Neural progenitor cell (in vitro differentiated cells): ENCODE results near the gene ASB2. TPM values are rescaled to one million over a fixed set of nuclear protein-coding genes. Genes with fewer than 3 reads are reported as not detected.

ENCODE experiments used
- DNase-seq: peaks from one replicate; pipeline ENCODE4 v3.0.0-alpha.2; 2016; ENCODE audit warnings: low spot score
- H2AFZ ChIP-seq: fragments of 200-600 bp; sonication (generic); replicated peaks from 2 replicates; pipeline ENCODE4 v1.6.1; 2016; ENCODE audit warnings: antibody characterized with exemption
- H3F3A ChIP-seq: fragments of 200-600 bp; sonication (generic); 2 replicates; pipeline ENCODE4 v1.6.1; 2016; ENCODE audit warnings: antibody characterized with exemption, low read depth
- H3K27ac ChIP-seq: fragments of 200-600 bp; sonication (generic); 2 replicates; pipeline ENCODE4 v1.5.1; 2016; ENCODE audit warnings: mild to moderate bottlenecking
- H3K27me3 ChIP-seq: fragments of 200-600 bp; sonication (generic); 2 replicates; pipeline ENCODE4 v1.6.1; 2016; ENCODE audit warnings: mild to moderate bottlenecking, moderate library complexity
- H3K36me3 ChIP-seq: fragments of 200-600 bp; sonication (generic); 2 replicates; pipeline ENCODE4 v1.5.1; 2016
- H3K4me1 ChIP-seq: fragments of 200-600 bp; sonication (generic); 2 replicates; pipeline ENCODE4 v1.6.1; 2016; ENCODE audit warnings: mixed run types
- H3K4me2 ChIP-seq: fragments of 200-600 bp; sonication (generic); 2 replicates; pipeline ENCODE4 v1.6.1; 2016
- H3K4me3 ChIP-seq: fragments of 200-600 bp; sonication (generic); 2 replicates; pipeline ENCODE4 v1.5.1; 2016
- H3K79me2 ChIP-seq: fragments of 200-600 bp; sonication (generic); 2 replicates; pipeline ENCODE4 v1.6.1; 2016; ENCODE audit warnings: low read depth
- H3K9ac ChIP-seq: fragments of 200-600 bp; sonication (generic); 2 replicates; pipeline ENCODE4 v1.6.1; 2016
- H3K9me3 ChIP-seq: fragments of 200-600 bp; sonication (generic); 2 replicates; pipeline ENCODE4 v1.5.1; 2016; ENCODE audit warnings: low read depth
- H4K20me1 ChIP-seq: fragments of 200-600 bp; sonication (generic); 2 replicates; pipeline ENCODE4 v1.6.1; 2016; ENCODE audit warnings: low read depth
- H3K27ac Mint-ChIP-seq: 3 replicates; pipeline ENCODE4 v1.8.0; 2021; ENCODE audit warnings: mixed read lengths
- H3K27me3 Mint-ChIP-seq: 2 replicates; pipeline ENCODE4 v1.8.0; 2022; ENCODE audit warnings: low read depth, mild to moderate bottlenecking, inconsistent platforms, moderate library complexity, mixed read lengths; ENCODE audit not compliant: insufficient read depth
- H3K36me3 Mint-ChIP-seq: 3 replicates; pipeline ENCODE4 v1.8.0; 2021; ENCODE audit warnings: mixed read lengths
- H3K4me1 Mint-ChIP-seq: 3 replicates; pipeline ENCODE4 v1.8.0; 2021; ENCODE audit warnings: mixed read lengths
- H3K4me3 Mint-ChIP-seq: 3 replicates; pipeline ENCODE4 v1.8.0; 2021; ENCODE audit warnings: mild to moderate bottlenecking, moderate library complexity, mixed read lengths
- H3K9me3 Mint-ChIP-seq: 3 replicates; pipeline ENCODE4 v1.8.0; 2020; ENCODE audit warnings: mixed read lengths
- EZH2 ChIP-seq: fragments of 200-600 bp; sonication (generic); IDR thresholded peaks from 2 replicates; pipeline ENCODE4 v1.6.1; 2017; ENCODE audit warnings: antibody characterized with exemption, mild to moderate bottlenecking, moderate library complexity
- EZH2phosphoT487 ChIP-seq: fragments of 200-600 bp; sonication (generic); IDR thresholded peaks from 2 replicates; pipeline ENCODE4 v1.6.1; 2017; ENCODE audit warnings: antibody characterized with exemption
- total RNA-seq: library from RNA; depleted of rRNA; stranded (reverse); fragments of >200 nt; gene quantifications from 2 replicates; pipeline ENCODE4 v1.2.3, GENCODE V29; 2015; ENCODE audit warnings: low replicate concordance
- TF ChIP-seq, protein P1 (sequence below): fragments of 200-600 bp; sonication (generic); IDR thresholded peaks from 2 replicates; pipeline ENCODE4 v1.5.1; 2017; ENCODE audit warnings: antibody characterized with exemption, mild to moderate bottlenecking

The ASB2 gene
- total RNA-seq, 1 donor from 2014 or later = not detected

GRCh38 chr14:93964820-93965286 lies 11.5 kb downstream of the ASB2 start:
- Mint-ChIP-seq H3K27me3 (peaks cover 7% of the 10 kb centered on the region), H3K4me3 (peak overlapping the region; percentile 4), H3K9me3 (no peaks in the 10 kb centered on the region), H3K36me3 (no peaks in the 10 kb centered on the region), H3K4me1 (peaks cover 5% of the 10 kb centered on the region), H3K27ac (no peak overlapping the region)
- TF ChIP-seq EZH2 = no peak
- TF ChIP-seq, protein P1, sequence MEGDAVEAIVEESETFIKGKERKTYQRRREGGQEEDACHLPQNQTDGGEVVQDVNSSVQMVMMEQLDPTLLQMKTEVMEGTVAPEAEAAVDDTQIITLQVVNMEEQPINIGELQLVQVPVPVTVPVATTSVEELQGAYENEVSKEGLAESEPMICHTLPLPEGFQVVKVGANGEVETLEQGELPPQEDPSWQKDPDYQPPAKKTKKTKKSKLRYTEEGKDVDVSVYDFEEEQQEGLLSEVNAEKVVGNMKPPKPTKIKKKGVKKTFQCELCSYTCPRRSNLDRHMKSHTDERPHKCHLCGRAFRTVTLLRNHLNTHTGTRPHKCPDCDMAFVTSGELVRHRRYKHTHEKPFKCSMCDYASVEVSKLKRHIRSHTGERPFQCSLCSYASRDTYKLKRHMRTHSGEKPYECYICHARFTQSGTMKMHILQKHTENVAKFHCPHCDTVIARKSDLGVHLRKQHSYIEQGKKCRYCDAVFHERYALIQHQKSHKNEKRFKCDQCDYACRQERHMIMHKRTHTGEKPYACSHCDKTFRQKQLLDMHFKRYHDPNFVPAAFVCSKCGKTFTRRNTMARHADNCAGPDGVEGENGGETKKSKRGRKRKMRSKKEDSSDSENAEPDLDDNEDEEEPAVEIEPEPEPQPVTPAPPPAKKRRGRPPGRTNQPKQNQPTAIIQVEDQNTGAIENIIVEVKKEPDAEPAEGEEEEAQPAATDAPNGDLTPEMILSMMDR = no peak
- H4K20me1 ChIP-seq = no peaks in the 10 kb centered on the region
- H3K4me3 ChIP-seq = no peak overlapping the region
- H3K4me2 ChIP-seq = no peak overlapping the region
- no peak for DNase-seq
- H3K9ac ChIP-seq = no peak overlapping the region
- no peak overlapping the region for H2AFZ ChIP-seq
- no peaks in the 10 kb centered on the region for H3K36me3 ChIP-seq
- no peaks in the 10 kb centered on the region for H3K9me3 ChIP-seq
- H3K4me1 ChIP-seq = no peaks in the 10 kb centered on the region
- no peaks in the 10 kb centered on the region for H3K79me2 ChIP-seq
- H3F3A ChIP-seq = no peaks in the 10 kb centered on the region
- H3K27ac ChIP-seq = no peak overlapping the region
- H3K27me3 ChIP-seq = no peaks in the 10 kb centered on the region

DNA sequence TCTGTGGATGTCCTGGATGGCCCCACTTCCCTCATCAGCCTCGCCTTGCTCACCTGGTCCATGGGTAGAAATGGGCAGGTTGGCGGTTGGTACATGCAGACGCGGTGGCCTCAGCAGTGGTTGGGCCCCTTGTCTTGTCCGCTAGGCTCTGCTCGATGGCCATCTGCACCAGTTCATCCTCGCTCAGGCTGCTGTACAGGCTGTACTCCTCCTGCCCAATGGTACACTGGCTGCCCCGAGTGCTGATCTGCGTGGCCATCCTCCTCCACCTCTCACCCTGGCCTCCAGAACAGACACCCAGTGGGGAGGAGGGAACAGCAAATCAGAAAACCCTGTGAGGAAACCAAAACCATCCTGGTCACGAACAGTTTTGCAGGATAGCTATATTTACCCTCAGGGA lies 12.1 kb downstream of the ASB2 start:
- TF ChIP-seq, protein P1 = no peak
- TF ChIP-seq EZH2 = no peak
- TF ChIP-seq EZH2phosphoT487 = no peak
- no peaks in the 10 kb centered on the region for H3F3A ChIP-seq

GRCh38 chr14:93963692-93964091 lies 12.7 kb downstream of the ASB2 start:
- Histone ChIP-seq H3K79me2 (no peaks in the 10 kb centered on the region), H2AFZ (no peak overlapping the region), H3K4me3 (no peak overlapping the region), H3K9ac (no peak overlapping the region), H3K36me3 (no peaks in the 10 kb centered on the region), H4K20me1 (no peaks in the 10 kb centered on the region), H3K4me1 (peaks cover 3% of the 10 kb centered on the region), H3F3A (no peaks in the 10 kb centered on the region), H3K4me2 (no peak overlapping the region), H3K27me3 (no peaks in the 10 kb centered on the region), H3K27ac (no peak overlapping the region), H3K9me3 (no peaks in the 10 kb centered on the region)
- no peak overlapping the region for H3K4me3 Mint-ChIP-seq
- H3K9me3 Mint-ChIP-seq = no peaks in the 10 kb centered on the region
- peaks cover 7% of the 10 kb centered on the region for H3K27me3 Mint-ChIP-seq
- no peaks in the 10 kb centered on the region for H3K36me3 Mint-ChIP-seq
- no peak overlapping the region for H3K27ac Mint-ChIP-seq
- TF ChIP-seq, protein P1 = no peak
- TF ChIP-seq EZH2 = no peak
- TF ChIP-seq EZH2phosphoT487 = no peak
- no peak for DNase-seq
- H3K4me1 Mint-ChIP-seq = peaks cover 17% of the 10 kb centered on the region

More for the DNA sequence above, 12.1 kb downstream of the ASB2 start:
- Histone ChIP-seq H3K9me3 (no peaks in the 10 kb centered on the region), H3K4me2 (no peak overlapping the region), H3K4me1 (peaks cover 3% of the 10 kb centered on the region), H3K9ac (no peak overlapping the region), H3K27ac (no peak overlapping the region), H3K27me3 (no peaks in the 10 kb centered on the region), H4K20me1 (no peaks in the 10 kb centered on the region), H3K4me3 (no peak overlapping the region), H3K36me3 (no peaks in the 10 kb centered on the region), H2AFZ (no peak overlapping the region), H3K79me2 (no peaks in the 10 kb centered on the region)
- DNase-seq = no peak
- Mint-ChIP-seq H3K36me3 (no peaks in the 10 kb centered on the region), H3K27ac (no peak overlapping the region), H3K4me1 (peaks cover 11% of the 10 kb centered on the region), H3K27me3 (peaks cover 10% of the 10 kb centered on the region), H3K4me3 (no peak overlapping the region), H3K9me3 (no peaks in the 10 kb centered on the region)
